ENCODE results near the gene FRMD3. TPM values are rescaled to one million over a fixed set of nuclear protein-coding genes. Genes with fewer than 3 reads are reported as not detected.
"Not testable (repeated sequence)": the region's sequence is repeated elsewhere in the genome, so short reads cannot be mapped to it uniquely, and the experiment has no call there.

FRMD3 gene
- total and polyA plus RNA-seq, 10 donors, result 0.82 to 45.8 (median 18.9) TPM

GRCh38 chr9:83521011-83521410 lies 17.2 kb downstream of the FRMD3 start:
- WGBS, 5 donors, result 45 to 83% (median 69%) methylated on average over 1 of the region's 1 CpG
- Histone ChIP-seq H3K27me3 (replicated peaks in 1 of 7) (no peaks in the 10 kb centered on the region), H3K27ac (peak overlapping the region in 4 of 8 donors; percentile 29 to 70 (median 51)), H3K36me3 (no peaks in the 10 kb centered on the region), H3K9me3 (peaks cover 0 to 5% (median 0%) of the 10 kb centered on the region in 8 donors), H3K4me3 (no peak overlapping the region), H3K4me1 (peaks cover 0 to 22% (median 6%) of the 10 kb centered on the region in 6 donors)
- intact Hi-C loops (cut with DNase I; ENCODE audit: low total_unique reads), result no loop called here
- no peak for DNase-seq
- TF ChIP-seq POLR2AphosphoS5 (IDR thresholded peaks at IDR 0.05), result no peak
- TF ChIP-seq, protein P1, sequence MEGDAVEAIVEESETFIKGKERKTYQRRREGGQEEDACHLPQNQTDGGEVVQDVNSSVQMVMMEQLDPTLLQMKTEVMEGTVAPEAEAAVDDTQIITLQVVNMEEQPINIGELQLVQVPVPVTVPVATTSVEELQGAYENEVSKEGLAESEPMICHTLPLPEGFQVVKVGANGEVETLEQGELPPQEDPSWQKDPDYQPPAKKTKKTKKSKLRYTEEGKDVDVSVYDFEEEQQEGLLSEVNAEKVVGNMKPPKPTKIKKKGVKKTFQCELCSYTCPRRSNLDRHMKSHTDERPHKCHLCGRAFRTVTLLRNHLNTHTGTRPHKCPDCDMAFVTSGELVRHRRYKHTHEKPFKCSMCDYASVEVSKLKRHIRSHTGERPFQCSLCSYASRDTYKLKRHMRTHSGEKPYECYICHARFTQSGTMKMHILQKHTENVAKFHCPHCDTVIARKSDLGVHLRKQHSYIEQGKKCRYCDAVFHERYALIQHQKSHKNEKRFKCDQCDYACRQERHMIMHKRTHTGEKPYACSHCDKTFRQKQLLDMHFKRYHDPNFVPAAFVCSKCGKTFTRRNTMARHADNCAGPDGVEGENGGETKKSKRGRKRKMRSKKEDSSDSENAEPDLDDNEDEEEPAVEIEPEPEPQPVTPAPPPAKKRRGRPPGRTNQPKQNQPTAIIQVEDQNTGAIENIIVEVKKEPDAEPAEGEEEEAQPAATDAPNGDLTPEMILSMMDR (IDR thresholded peaks at IDR 0.05 in 8 of 11, conservative IDR thresholded peaks at IDR 0.05 in 3 of 11), result no peak
- no peak for TF ChIP-seq POLR2A (IDR thresholded peaks at IDR 0.05)

GRCh38 chr9:83520292-83520691 lies 17.9 kb downstream of the FRMD3 start:
- H3K36me3 ChIP-seq, result no peaks in the 10 kb centered on the region
- peak overlapping the region in 2 of 8 donors; percentile 67 to 70 for H3K27ac ChIP-seq
- H3K4me1 ChIP-seq, result peaks cover 0 to 22% (median 6%) of the 10 kb centered on the region in 6 donors
- H3K27me3 ChIP-seq (replicated peaks in 1 of 7), result no peaks in the 10 kb centered on the region
- 92 to 100% (median 92%) methylated on average over 1 of the region's 1 CpG for WGBS, 5 donors
- TF ChIP-seq, protein P1 (IDR thresholded peaks at IDR 0.05 in 8 of 11, conservative IDR thresholded peaks at IDR 0.05 in 3 of 11), result no peak
- TF ChIP-seq POLR2AphosphoS5 (IDR thresholded peaks at IDR 0.05), result no peak
- TF ChIP-seq POLR2A (IDR thresholded peaks at IDR 0.05), result no peak
- H3K4me3 ChIP-seq, result no peak overlapping the region
- no peak for DNase-seq
- peaks cover 0 to 5% (median 0%) of the 10 kb centered on the region in 8 donors for H3K9me3 ChIP-seq
- intact Hi-C loops (cut with DNase I; ENCODE audit: low total_unique reads), result no loop called here

- not testable (repeated sequence) for DNase-seq
Measured at GRCh38 chr9:83517980-83518379, 20.2 kb downstream of the FRMD3 start.

GRCh38 chr9:83514767-83515166 lies 23.4 kb downstream of the FRMD3 start:
- TF ChIP-seq, protein P1 (IDR thresholded peaks at IDR 0.05 in 8 of 11, conservative IDR thresholded peaks at IDR 0.05 in 3 of 11), result no peak
- TF ChIP-seq POLR2AphosphoS5 (IDR thresholded peaks at IDR 0.05) (no peak), POLR2A (IDR thresholded peaks at IDR 0.05) (no peak)
- H3K36me3 ChIP-seq, result no peaks in the 10 kb centered on the region
- intact Hi-C loops (cut with DNase I; ENCODE audit: low total_unique reads), result no loop called here
- peaks cover 0 to 5% (median 0%) of the 10 kb centered on the region in 8 donors for H3K9me3 ChIP-seq
- no peak overlapping the region for H3K4me3 ChIP-seq
- no peaks in the 10 kb centered on the region for H3K27me3 ChIP-seq (replicated peaks in 1 of 7)
- 86 to 100% (median 99%) methylated on average over 2 of the region's 2 CpGs for WGBS, 5 donors
- H3K27ac ChIP-seq, result no peak overlapping the region
- H3K4me1 ChIP-seq, result peaks cover 0 to 24% (median 4%) of the 10 kb centered on the region in 6 donors
- no peak for DNase-seq

More at GRCh38 chr9:83517980-83518379, 20.2 kb downstream of the FRMD3 start:
- H3K36me3 ChIP-seq; H3K27me3 ChIP-seq (replicated peaks in 1 of 7); H3K4me3 ChIP-seq; H3K9me3 ChIP-seq; intact Hi-C loops (cut with DNase I; ENCODE audit: low total_unique reads); H3K27ac ChIP-seq: not testable (repeated sequence)
- peaks cover 0 to 22% (median 6%) of the 10 kb centered on the region in 6 donors for H3K4me1 ChIP-seq

DNA sequence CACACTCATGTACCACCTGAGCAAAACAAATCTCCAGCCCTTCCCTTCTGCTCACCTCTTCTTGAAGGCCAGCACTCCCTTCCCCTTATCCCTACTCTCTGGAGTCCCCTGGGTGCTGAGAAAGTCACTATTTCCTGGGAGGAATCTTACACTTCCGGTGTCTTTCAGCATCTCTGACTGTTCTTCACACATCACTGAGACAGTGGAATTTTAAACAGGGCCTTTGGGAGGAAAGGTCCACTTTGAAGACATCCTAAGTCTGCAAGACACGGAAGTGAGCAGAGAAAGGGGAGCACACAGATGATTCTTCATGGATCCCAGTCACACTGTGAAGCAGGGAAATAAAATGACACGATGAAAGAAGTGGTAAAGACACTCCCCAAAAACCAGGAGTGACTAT lies 25.6 kb downstream of the FRMD3 start:
- intact Hi-C loops (cut with DNase I; ENCODE audit: low total_unique reads), result no loop called here
- Histone ChIP-seq H3K9me3 (no peaks in the 10 kb centered on the region), H3K27me3 (replicated peaks in 1 of 7) (no peaks in the 10 kb centered on the region), H3K27ac (no peak overlapping the region), H3K4me3 (no peak overlapping the region), H3K36me3 (no peaks in the 10 kb centered on the region), H3K4me1 (peaks cover 0 to 40% (median 13%) of the 10 kb centered on the region in 6 donors)
- no peak for DNase-seq
- WGBS, 5 donors, result 73 to 85% (median 80%) methylated on average over 3 of the region's 3 CpGs
- TF ChIP-seq POLR2AphosphoS5 (IDR thresholded peaks at IDR 0.05), result no peak
- TF ChIP-seq, protein P1 (IDR thresholded peaks at IDR 0.05 in 8 of 11, conservative IDR thresholded peaks at IDR 0.05 in 3 of 11), result no peak
- no peak for TF ChIP-seq POLR2A (IDR thresholded peaks at IDR 0.05)
